IPS-NIHi11 (cell line): ENCODE results near the gene PRDM16.

Experiments used
- DNase-seq: peaks from one replicate; pipeline ENCODE4 v3.0.0; 2012; ENCODE audit warnings: mixed read lengths, low spot score

Gene PRDM16

DNA sequence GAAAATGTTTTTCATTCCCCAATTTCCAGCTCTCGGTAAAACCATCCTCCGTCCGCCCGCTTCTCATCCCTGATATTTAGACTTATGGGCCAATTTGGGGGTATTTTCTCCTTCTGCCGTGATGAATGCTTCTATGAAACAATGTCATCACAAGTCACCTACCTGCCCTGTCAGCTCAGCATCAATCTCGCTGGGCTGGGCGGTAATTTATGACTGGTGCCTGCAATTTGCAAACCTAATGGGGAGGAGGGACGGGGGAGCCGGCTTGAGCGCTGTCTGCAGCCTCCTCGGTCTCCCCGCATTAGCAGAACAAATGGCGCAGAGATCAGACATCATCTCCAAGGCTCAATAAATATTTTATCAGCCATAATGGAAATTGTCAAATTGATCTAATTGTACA lies 72.1 kb downstream of the PRDM16 start:
- DNase-seq, result no peak

DNA sequence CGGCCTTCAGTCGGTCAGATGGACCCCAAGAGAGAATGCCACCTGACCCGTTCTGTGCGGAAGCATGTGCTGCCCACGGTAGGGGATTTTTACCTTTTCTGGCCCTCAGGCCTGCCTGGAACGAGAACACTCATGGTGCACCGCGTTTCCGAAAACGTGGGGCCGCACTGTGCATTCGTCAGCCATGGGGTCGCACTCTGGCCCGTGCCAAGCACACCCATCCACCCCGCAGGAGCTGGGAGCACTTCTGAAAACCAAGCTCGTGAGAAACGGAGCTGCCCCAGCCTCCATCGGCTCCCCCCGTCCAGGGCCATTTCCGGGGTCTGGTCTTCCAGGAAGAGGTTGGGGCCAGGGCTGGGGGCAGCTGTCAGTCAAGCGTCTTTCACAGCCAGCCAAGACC lies 72.8 kb downstream of the PRDM16 start:
- no peak for DNase-seq

DNA sequence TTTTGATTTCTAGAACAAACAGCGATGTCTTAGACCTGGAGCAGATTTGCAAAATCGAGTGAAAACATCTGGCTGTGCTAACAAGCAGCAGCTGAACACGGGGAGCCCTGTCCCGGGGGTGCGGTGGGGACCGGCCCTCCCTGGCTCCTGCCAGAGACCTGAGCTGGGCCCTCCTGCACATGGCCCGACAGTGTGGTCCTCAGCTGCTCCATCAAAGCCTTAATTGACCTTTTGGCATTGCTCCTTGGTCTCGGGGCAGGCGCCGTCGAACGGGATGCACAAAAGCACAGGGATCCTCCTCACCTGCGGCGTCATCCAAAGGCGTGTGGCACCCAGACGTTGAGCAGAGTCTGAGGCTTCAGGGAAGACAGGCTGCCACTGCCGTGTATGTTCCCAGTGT lies 73.2 kb downstream of the PRDM16 start:
- no peak for DNase-seq

DNA sequence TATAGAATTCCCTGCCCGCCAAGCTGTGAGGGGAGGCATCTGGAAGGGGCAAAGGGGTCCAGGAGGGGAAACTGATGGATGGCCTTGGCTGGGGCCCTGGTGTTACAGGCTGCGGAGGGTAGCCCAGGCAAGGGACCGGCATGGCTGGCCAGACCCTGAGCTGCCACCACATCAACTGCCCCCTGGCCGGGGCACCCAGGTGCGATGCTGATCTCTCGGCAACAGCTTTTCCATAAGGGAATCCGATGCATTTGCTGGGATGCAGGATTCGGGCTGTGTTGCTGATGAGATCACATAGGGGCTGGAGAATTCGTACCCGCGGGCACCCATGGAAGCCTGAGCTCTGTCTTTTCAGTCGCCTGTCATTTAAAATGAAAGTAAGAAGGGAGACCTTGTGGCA lies 73.7 kb downstream of the PRDM16 start:
- DNase-seq, result no peak

DNA sequence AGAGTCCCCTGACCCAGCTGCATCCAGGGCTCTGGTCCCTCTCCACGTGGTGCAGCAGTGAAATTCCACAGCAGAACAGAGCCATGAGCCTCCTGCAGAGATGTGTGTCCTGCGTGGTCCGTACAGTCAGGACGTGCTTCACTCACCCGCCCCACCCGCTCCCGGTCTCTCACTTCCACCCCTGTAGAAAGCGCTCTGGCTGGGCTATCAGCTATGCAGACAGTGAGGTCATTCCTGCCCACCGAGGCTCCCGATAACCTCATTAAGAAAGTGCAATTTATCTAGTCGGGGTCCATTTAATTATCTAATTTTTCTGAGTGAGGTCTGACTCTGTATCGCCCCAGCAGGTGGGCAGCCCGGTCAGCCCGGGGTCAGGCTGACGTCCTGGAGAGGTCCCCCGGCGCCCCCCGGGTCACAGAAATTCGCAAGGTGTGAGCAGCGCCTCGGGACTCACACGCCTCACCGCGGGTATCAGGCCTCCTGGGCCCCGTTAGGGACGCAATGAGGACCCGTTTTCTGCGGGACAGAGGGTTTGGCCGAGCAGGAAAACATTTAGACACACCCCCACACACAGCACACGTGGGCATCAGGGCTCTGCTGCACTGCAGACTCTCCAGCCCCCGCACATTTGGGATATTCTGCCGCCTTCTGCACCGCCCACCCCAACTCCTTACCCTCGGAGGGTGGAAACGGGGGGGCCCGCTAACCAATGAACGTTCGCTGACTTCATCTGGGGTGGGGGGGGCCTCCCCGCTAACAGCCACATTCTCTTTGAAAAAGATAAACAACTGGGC lies 76.7 kb downstream of the PRDM16 start:
- DNase-seq, result no peak

DNA sequence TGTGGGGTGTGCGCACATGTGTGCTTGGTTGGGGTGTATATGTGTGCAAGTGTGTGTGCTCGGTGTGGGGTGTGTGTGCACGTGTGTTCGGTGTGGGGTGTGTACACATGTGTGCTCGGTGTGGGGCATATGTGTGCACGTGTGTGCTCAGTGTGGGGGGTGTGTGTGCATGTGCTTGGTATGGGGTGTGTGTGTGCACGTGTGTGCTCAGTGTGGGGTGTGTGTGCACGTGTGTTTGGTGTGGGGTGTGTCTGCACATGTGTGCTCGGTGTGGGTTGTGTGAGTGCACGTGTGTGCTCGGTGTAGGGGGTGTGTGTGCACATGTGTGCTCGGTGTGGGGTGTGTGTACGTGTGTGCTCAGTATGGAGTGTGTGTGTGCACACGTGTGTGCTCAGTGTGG lies 77.5 kb downstream of the PRDM16 start:
- DNase-seq, result no peak

DNA sequence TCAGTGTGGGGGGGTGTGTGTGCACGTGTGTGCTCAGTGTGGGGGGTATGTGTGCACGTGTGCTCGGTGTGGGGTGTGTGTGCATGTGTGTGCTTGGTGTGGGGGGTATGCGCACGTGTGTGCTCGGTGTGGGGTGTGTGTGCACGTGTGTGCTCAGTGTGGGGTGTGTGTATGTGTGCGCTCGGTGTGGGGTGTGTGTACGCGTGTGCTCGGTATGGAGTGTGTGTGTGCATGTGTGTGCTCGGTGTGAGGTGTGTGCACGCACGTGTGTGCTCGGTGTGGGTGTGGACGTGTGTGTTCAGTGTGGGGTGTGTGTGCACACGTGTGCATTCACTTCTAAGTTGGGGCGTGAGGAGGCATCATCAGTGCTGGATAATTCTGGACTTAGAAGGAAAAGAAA lies 77.9 kb downstream of the PRDM16 start:
- no peak for DNase-seq

DNA sequence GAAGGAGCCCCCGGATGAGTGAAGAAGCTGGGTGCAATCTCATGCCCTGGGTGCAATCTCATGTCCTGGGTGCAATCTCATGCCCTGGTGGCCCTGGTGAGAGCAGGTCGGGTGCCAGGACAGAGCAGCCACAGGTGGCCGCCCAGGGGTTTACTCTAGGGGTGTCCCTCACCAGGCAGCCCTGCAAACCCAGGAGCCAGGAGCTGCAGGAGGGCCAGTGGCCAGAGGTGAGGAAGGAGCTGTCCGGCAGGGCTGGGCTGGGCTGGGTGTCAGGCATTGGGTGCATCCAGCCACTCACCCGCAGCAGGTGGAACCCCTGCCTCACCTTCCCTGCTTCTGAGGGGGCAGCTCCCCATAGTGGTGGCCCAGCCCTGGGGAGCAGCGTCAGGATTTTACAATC lies 79.2 kb downstream of the PRDM16 start:
- DNase-seq, result no peak

DNA sequence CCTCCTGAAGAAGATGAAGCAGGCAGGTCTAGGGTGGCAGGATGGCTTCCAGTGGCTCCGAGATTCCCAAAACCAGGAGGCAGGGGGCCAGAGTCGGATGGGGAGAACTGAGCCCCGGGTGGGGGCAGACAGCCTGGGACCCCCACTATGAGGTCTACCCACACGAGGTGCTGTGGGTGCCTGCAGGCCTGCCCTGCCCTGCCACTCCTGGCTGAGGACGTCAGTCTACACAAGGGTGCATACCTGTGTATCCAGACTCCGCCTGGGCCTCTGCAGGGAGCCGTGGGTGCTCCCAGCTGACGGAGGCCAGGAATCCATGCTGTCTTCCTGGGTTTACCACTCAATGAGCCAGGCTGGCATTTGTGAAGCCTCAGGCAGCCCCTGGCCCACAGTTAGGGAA lies 80.3 kb downstream of the PRDM16 start:
- DNase-seq, result no peak

DNA sequence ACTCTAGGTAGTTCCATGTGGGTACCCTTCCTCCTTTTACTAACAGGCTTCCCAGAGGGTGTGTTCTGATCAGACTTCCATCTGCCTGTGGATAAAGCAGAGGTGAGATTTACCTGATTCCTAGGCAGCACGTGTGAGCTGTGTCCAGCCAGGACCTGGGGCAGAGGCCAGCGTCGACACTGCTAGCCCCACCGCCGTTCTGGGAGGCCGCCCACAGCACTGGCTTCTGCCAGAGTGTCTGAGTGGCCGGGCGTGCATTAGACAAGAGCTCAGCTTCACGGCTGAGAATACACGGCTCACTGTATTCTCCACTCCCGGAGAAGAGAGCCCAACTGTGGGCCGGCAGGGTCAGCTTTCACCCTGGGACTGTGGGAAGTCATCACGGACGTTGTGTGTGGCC lies 82.5 kb downstream of the PRDM16 start:
- no peak for DNase-seq

DNA sequence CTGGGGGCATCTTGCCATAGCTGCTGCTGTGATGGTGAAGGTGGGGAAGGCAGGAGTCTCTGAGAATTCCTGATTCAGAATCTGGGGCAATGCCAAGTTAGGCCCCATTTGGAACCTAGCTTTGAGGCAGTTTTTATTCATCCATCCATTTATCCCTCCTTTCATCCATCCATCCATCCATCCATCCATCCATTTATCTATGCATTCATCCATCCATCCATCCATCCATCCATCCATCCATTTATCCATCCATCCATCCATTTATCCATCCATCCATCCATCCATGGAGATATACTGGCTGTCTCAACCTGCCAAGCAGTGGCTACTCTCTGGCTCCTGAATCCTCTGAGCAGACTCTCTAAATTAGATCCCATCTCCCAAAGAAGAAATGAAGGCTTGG lies 83.1 kb downstream of the PRDM16 start:
- no peak for DNase-seq

DNA sequence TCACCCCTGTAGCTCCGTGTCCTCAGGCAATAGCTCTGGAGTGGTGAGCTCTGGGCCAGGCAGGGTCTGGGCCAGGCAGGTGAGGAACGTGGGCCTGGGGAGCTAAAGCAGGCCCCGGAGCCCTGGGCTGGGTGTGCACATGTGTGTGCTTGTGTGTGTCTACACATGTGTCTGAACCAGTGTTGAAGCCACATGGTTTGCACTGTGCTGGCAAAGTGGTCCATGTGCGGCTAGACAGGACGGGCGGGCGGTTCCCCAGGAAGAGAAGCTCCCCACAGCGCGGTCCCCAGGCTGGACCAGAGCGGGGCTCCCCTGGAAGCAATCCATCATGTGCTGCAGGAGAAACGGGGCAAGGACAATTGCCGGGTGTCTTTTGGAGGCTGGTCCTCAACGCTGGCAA lies 84.2 kb downstream of the PRDM16 start:
- DNase-seq, result no peak

DNA sequence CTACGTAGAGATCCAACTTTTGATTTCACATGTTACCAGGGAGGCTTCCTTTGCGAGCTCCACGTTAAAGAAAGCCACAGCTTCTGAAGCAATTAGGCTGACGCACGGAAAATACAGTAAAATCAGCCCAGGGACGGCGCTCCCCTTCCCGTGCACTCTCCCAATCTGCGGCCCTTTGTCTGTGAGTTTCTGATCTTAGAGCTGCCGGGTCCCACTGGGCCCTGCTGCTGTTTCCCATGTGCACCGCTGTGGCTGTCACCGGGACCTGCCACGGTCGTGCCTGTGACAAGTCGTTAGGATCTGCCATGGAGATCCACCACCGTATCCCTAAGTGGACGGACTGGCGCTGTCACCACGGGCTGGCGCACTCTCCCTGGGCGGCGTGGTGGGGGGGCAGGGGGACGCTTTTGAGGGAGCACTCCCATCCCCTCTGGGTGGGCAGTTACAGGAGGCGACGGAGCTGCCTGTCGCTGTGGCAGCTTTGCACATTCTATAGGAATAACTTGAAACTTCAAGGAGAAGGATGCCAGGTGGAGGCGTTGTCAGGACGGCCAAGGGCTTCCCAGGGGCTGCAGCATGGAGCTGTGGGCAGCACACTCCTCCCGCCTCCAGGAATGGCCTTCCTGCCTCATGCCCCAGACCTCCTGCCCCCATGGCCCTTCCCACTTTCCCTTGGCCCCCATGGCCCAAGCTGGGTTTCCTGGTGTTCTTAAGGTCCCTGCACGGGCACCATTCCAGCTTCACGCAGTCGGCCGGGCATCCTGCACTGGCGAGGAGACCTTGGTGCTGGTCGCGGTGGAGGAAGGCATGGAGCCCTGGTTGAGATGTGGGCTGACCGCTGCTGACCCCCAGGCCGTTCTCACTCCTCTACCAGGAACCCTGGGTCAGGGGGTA lies 85.1 kb downstream of the PRDM16 start:
- no peak for DNase-seq

DNA sequence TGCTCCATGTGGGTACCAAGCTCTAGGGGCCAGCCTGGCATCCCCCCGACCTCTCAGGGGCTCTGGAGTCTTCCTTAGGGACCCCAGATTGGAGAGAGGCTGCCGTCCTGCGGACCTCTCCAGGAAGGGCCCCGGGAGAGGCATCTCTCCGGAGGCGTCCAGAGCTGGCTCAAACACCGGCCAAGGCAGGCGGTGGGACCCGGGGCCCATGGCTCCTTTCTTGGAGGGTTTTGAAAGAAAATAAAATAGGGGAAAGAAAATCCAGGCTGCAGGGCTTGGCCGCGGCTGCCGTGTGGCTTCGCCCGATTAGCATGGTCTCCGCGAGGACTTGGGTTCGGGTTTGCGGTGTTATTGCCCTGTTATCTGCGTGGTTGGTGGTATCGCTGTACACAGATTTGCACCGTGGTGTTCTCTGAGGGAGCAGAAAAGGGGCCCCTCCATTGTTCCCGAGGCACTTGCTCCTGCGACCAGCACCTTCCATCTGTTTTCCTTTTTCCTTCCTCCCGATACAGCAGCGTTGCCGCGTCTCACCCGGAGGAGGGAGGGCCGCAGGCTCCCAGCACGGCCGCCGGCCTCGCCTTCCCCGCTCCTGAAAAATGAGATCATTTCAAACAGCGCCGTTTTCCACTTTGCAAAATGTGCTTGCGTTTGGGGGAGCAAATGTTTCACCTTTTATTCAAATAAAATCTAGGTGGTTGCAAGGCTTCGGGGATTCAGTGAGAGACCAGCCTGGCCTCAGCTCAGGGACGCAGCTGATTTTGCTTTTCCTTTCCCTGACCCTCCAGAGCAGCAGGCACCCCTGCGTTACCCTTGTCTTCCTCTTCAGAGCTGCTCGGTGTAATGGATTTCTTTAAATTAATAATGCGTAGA lies 86.3 kb downstream of the PRDM16 start:
- no peak for DNase-seq

DNA sequence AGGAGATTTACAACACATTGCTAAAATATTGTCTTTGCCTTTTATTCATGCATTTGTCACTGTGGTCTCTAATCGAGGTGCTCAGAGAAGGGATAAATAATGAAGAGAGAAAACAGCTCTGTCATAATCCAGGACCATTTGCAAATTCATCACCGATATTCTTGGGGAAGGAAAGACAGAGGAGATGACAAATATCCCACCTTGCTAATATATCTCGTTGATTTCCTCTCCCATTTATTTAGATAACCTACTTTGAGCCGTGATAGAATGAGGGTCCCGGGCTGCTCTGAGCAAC lies 86.9 kb downstream of the PRDM16 start:
- no peak for DNase-seq

DNA sequence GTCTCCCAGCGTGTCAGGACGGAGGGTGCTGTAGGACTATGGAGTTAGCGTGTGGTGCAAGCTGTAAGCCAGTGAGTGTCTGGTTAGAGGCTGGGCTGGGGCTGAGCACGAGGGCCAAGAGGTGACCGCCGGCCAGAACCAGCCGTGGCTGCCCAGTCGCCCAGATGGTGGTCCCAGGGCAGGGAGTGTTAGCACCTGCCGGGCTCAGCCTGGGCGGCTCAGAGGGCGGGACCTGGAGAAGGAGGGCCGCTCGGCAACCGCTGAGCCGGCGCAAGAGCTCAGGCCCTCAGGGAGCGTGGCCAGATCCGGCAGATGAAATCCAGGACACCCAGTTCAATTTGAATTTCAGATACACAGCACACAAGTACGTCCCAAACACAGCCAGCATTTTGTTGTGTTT lies 87.9 kb downstream of the PRDM16 start:
- no peak for DNase-seq

DNA sequence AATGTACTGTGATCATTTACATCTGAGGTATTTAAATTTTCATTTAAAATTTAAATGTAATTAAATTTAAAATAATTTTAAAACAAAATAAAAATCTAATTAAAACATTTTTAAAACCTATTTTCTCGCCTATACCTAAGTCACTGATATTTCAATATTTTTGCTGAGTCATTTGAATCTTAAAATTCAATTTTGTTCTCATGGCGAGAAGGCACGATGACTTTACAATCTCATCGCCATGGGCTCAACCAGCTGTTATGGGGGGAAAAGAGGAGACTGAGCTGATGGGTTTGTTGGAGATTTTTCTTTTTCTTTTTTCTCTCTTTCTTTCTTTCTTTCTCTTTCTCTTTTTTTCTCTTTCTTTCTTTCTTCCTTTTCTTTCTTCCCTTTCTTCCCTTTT lies 89.3 kb downstream of the PRDM16 start:
- no peak for DNase-seq

DNA sequence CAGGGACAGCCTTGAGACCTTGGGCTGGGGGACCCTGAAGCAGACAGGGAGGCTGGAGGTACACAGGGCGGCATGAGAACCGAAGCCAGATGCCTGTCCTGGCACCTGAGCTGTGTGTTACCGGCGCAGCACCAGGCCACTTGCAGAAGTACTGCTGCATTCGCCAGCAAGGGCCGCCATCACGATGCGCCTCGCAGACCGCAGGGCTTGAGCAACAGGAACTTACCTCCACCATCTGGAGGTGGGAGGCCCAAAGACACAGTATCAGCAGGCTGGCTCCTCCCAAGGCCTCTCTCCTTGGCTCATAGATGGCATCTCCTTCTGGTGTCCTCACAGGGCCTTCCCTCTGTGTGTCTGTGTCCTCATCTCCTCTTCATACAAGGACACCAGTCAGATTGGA lies 90.1 kb downstream of the PRDM16 start:
- DNase-seq, result no peak

DNA sequence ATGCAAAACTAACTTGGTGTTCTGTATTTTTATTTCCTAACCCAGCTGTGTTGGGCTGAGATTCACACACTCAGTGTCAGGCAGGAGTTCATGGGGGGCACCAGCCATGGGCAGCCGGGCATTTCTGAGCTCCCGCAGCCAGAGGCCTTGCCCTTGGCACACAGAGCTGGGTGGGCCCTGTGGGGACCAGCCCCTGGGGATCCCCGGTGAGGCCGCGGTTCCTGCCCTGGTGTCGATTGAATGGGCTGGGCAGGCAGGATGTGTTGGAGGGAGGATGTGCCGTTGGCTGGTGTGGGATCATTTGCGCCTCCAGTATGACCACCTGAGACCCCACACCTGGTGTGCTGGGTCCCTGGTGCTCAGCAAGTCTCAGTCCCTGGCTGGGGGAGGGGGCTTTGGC lies 91.0 kb downstream of the PRDM16 start:
- no peak for DNase-seq

DNA sequence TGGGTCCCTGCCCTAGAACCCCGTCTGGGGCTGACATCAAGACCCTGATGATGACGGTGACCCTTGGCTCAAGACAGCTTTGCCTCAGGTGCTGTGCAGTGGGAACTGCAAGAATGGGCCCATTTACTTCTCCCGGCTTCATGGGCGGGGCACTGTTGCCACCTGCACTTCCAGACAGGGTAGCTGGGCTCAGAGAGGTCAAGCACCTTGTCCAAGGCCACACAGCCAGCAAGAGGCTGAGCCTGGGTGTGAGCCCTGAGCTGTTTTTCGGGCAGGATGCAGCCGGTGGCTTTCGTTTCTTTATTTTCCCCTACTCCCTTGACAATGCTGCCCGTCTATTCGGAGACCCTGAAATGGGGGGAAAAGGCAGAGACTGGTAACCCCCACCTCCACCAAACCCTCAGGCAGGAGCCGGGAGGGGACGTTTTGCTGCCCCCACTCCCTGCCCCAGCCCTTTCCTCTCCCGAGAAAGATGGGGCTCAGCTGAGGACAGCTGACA lies 91.7 kb downstream of the PRDM16 start:
- DNase-seq, result no peak

DNA sequence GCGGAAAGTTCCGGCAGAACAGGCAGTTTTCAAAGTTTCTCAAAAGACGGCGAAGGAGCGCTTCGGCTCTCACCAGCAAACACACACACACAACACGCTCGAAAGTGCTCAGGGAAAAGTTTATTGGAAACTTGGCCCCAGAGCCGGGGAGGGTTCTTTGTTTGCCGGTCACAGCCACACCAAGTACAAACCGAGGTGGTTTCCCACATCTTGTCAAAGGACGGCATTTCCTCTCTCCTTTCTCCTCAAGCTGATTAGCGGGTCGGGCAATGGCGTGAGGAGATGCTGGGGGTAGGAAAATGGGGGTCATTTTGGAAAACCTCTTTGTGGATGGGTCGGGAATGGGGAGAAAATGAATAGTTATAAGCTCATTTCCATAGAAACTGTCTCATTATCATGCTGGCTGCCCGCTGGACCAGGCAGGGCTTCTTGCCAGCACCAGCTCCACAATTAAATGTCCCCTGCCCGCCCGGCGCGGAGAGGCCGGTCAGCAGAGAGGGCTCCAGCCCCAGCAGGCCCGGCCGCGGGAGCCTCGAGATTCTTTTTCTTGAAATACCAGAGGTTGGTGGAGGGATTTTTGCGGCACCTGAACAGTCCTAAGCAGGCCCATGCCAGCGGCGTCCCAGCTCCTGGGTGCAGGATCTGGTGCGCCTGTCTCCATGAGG lies 92.3 kb downstream of the PRDM16 start:
- DNase-seq, result no peak

DNA sequence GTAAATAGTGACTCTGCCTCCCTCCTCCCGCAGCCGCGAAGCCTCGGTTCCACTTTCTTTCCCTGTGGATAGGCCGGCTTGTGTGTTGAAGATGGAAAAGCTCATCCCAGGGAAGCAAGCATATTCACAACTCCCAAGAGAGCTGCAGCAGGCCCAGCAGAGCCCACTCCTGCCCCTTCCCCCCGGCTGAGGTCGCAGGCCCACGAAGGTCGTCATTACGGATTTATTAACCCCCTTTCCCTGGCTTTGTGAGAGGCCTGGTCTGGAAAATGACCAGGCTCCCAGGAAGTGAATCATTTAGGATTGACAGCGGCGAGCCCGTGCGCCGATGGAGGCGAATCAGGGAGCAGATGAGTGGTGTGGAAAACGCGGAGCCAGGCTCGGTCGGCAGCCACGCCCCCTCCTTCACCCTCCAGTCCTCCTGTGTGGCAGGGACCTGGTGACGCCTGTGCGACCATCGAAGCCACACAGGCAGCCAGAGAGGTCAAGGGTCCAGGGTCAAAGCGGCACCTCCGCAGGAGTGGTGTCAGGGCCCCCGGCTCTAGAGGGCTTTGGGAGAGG lies 93.4 kb downstream of the PRDM16 start:
- DNase-seq, result no peak
